HEK293 (cell line): ENCODE results near the gene KIF1A.

Experiments
- CTCF ChIA-PET: fragments of 350-600 bp; formaldehyde crosslinking; extraction: SDS; loops from one replicate; lab custom pipeline; 2021; ENCODE audit warnings: antibody characterized with exemption; lab: Yijun Ruan, JAX
- POLR2A ChIA-PET: fragments of 300-600 bp; formaldehyde crosslinking; extraction: SDS; loops from one replicate; lab custom pipeline; 2020; ENCODE audit warnings: antibody characterized with exemption, inconsistent platforms; lab: Yijun Ruan, JAX
- H3K27ac ChIP-seq: fragments of 200-500 bp; sonication (Bioruptor generic); 2 replicates; pipeline ENCODE4 v1.5.1; 2014; ENCODE audit warnings: low read depth, low read length, control low read depth, inconsistent platforms; ENCODE audit errors: extremely low read depth
- H3K36me3 ChIP-seq, 2 experiments: fragments of 200-500 bp in 1 of 2; sonication (Bioruptor generic) in 1 of 2; 1 replicate in 1 of 2; 2 replicates in 1 of 2; pipeline ENCODE4 v1.5.1; 2014 to 2017; ENCODE audit warnings: inconsistent platforms in 2 of 2, low read length in 2 of 2; ENCODE audit not compliant: control insufficient read depth in 2 of 2, insufficient read depth in 1 of 2
- H3K4me1 ChIP-seq: fragments of 200-500 bp; sonication (Bioruptor generic); 2 replicates; pipeline ENCODE4 v1.5.1; 2014; ENCODE audit warnings: mild to moderate bottlenecking, low read length, inconsistent platforms; ENCODE audit not compliant: control insufficient read depth, insufficient read depth
- H3K4me3 ChIP-seq: 2 replicates; pipeline ENCODE4 v1.5.1; 2011; ENCODE audit warnings: low read depth, mild to moderate bottlenecking, control low read depth, low read length, moderate library complexity
- H3K9me3 ChIP-seq: fragments of 200-500 bp; sonication (Bioruptor generic); 2 replicates; pipeline ENCODE4 v1.5.1; 2014; ENCODE audit warnings: low read depth, low read length, inconsistent platforms; ENCODE audit not compliant: control insufficient read depth, insufficient read depth
- KLF10 ChIP-seq: fragments of 450-650 bp; IDR thresholded peaks from 2 replicates; pipeline ENCODE4 v1.5.1; 2018; ENCODE audit warnings: missing biosample characterization, mild to moderate bottlenecking, missing genetic modification characterization
- KLF7 ChIP-seq: fragments of 450-650 bp; formaldehyde crosslinking; IDR thresholded peaks from 2 replicates; pipeline ENCODE4 v1.5.1; 2016; ENCODE audit warnings: missing biosample characterization, missing genetic modification characterization, borderline replicate concordance
- OVOL3 ChIP-seq: fragments of 450-650 bp; formaldehyde crosslinking; IDR thresholded peaks from 2 replicates; pipeline ENCODE4 v1.5.1; 2016; ENCODE audit warnings: missing biosample characterization, missing genetic modification characterization
- PRDM1 ChIP-seq: fragments of 450-650 bp; formaldehyde crosslinking; IDR thresholded peaks from 2 replicates; pipeline ENCODE4; 2016; ENCODE audit warnings: missing biosample characterization, missing genetic modification characterization
- SCRT1 ChIP-seq: fragments of 450-650 bp; formaldehyde crosslinking; IDR thresholded peaks from 2 replicates; pipeline ENCODE4 v1.5.1; 2016; ENCODE audit warnings: missing biosample characterization, missing genetic modification characterization, borderline replicate concordance
- ZBTB48 ChIP-seq: fragments of 450-650 bp; formaldehyde crosslinking; IDR thresholded peaks from 2 replicates; pipeline ENCODE4 v1.5.1; 2016; ENCODE audit warnings: missing biosample characterization, missing genetic modification characterization
- ZBTB7A ChIP-seq: fragments of 450-650 bp; formaldehyde crosslinking; IDR thresholded peaks from 2 replicates; pipeline ENCODE4 v1.5.1; 2016; ENCODE audit warnings: low read depth, missing biosample characterization, missing genetic modification characterization
- ZBTB8A ChIP-seq: fragments of 450-650 bp; formaldehyde crosslinking; IDR thresholded peaks from 2 replicates; pipeline ENCODE4 v1.5.1; 2016; ENCODE audit warnings: missing biosample characterization, missing genetic modification characterization
- ZEB2 ChIP-seq: fragments of 450-650 bp; formaldehyde crosslinking; IDR thresholded peaks from 2 replicates; pipeline ENCODE4 v1.5.1; 2016; ENCODE audit warnings: missing biosample characterization, missing genetic modification characterization
- ZIC2 ChIP-seq: fragments of 450-650 bp; formaldehyde crosslinking; IDR thresholded peaks from 2 replicates; pipeline ENCODE4 v1.5.1; 2016; ENCODE audit warnings: missing biosample characterization, missing genetic modification characterization
- ZNF423 ChIP-seq: fragments of 450-650 bp; formaldehyde crosslinking; IDR thresholded peaks from 2 replicates; pipeline ENCODE4 v1.5.1; 2016; ENCODE audit warnings: missing biosample characterization, missing genetic modification characterization
- ZNF433 ChIP-seq: fragments of 450-650 bp; formaldehyde crosslinking; IDR thresholded peaks from 2 replicates; pipeline ENCODE4 v1.5.1; 2016; ENCODE audit warnings: missing biosample characterization, missing genetic modification characterization, low read depth
- ZNF629 ChIP-seq: fragments of 450-650 bp; formaldehyde crosslinking; IDR thresholded peaks from 2 replicates; pipeline ENCODE4 v1.5.1; 2017; ENCODE audit warnings: missing biosample characterization, missing genetic modification characterization
- ZNF658 ChIP-seq: fragments of 450-650 bp; formaldehyde crosslinking; IDR thresholded peaks from 2 replicates; pipeline ENCODE4; 2016; ENCODE audit warnings: missing biosample characterization, missing genetic modification characterization
- ZNF747 ChIP-seq: fragments of 450-650 bp; formaldehyde crosslinking; IDR thresholded peaks from 2 replicates; pipeline ENCODE4 v1.5.1; 2016; ENCODE audit warnings: missing biosample characterization, missing genetic modification characterization
- ZNF76 ChIP-seq: fragments of 450-650 bp; formaldehyde crosslinking; IDR thresholded peaks from 2 replicates; pipeline ENCODE4; 2016; ENCODE audit warnings: low read depth, missing biosample characterization, missing genetic modification characterization, borderline replicate concordance
- ZNF830 ChIP-seq: fragments of 450-650 bp; IDR thresholded peaks from 2 replicates; pipeline ENCODE4 v1.5.0; 2018; ENCODE audit warnings: missing biosample characterization, missing genetic modification characterization, low read depth, mild to moderate bottlenecking, moderate library complexity
- ZNF837 ChIP-seq: fragments of 450-650 bp; formaldehyde crosslinking; IDR thresholded peaks from 2 replicates; pipeline ENCODE4 v1.5.1; 2016; ENCODE audit warnings: missing biosample characterization, missing genetic modification characterization
- ZSCAN30 ChIP-seq: fragments of 450-650 bp; IDR thresholded peaks from 2 replicates; pipeline ENCODE4 v1.5.1; 2018; ENCODE audit warnings: missing biosample characterization, mild to moderate bottlenecking, missing genetic modification characterization, moderate library complexity
- TF ChIP-seq, protein P1 (sequence below): fragments of 450-650 bp; formaldehyde crosslinking; IDR thresholded peaks from 2 replicates; pipeline ENCODE4; 2016; ENCODE audit warnings: missing biosample characterization, missing genetic modification characterization
- TF ChIP-seq, protein P2 (sequence below): fragments of 450-650 bp; formaldehyde crosslinking; optimal IDR thresholded peaks from 2 replicates; pipeline ENCODE3; 2016; ENCODE audit warnings: missing biosample characterization, mild to moderate bottlenecking, missing genetic modification characterization
- TF ChIP-seq, protein P3 (sequence below): fragments of 450-650 bp; IDR thresholded peaks from 2 replicates; pipeline ENCODE4 v1.5.1; 2018; ENCODE audit warnings: missing biosample characterization, missing genetic modification characterization
- TF ChIP-seq, protein P4 (sequence below): fragments of 450-650 bp; formaldehyde crosslinking; IDR thresholded peaks from 2 replicates; pipeline ENCODE4 v1.5.1; 2016; ENCODE audit warnings: missing biosample characterization, missing genetic modification characterization

KIF1A gene, protein sequence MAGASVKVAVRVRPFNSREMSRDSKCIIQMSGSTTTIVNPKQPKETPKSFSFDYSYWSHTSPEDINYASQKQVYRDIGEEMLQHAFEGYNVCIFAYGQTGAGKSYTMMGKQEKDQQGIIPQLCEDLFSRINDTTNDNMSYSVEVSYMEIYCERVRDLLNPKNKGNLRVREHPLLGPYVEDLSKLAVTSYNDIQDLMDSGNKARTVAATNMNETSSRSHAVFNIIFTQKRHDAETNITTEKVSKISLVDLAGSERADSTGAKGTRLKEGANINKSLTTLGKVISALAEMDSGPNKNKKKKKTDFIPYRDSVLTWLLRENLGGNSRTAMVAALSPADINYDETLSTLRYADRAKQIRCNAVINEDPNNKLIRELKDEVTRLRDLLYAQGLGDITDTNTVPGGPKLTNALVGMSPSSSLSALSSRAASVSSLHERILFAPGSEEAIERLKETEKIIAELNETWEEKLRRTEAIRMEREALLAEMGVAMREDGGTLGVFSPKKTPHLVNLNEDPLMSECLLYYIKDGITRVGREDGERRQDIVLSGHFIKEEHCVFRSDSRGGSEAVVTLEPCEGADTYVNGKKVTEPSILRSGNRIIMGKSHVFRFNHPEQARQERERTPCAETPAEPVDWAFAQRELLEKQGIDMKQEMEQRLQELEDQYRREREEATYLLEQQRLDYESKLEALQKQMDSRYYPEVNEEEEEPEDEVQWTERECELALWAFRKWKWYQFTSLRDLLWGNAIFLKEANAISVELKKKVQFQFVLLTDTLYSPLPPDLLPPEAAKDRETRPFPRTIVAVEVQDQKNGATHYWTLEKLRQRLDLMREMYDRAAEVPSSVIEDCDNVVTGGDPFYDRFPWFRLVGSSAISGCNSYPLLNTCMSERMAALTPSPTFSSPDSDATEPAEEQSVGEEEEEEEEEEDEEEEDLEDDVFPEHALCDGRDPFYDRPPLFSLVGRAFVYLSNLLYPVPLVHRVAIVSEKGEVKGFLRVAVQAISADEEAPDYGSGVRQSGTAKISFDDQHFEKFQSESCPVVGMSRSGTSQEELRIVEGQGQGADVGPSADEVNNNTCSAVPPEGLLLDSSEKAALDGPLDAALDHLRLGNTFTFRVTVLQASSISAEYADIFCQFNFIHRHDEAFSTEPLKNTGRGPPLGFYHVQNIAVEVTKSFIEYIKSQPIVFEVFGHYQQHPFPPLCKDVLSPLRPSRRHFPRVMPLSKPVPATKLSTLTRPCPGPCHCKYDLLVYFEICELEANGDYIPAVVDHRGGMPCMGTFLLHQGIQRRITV (N-terminal part only)

DNA sequence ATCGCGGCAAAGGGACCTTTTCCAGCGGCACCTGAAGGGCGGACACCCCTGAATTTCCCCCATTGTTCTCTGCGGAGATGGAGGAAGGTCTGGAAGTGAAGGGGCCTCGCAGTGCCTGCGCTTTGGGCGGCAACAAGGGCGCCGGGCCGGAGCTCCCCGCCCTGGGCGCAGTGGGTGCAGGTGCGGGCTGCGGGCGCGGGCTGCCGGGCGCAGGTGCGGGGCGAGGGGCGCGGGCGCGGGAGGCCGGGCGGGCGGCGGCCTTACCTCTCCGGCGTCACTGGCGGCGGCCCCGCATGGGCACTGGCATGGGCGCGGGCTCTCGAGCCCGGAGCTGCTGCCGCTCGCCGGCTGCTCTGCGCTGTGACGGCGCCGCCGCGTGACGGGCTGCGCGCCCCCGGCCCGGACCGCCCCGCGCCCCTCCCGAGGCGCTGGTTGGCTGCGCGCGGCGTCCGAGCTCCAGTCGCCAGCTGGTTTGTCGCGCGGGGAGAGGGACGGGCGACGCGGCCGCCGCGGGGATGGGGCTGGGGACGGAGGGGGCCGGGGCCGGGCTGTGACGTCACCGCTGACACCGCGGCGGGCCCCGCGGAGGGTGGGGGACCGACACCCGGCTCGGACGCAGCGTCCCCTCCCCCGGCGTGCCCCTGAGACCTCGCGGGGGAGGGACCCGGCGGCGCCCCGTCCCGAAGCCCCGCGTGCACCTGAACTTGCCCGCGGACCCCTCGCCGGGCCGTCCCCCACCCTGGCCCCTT is at the start of gene KIF1A:
Gene KIF1A, minus strand, starts transcription at position 362 of the 749 bp plus-strand sequence. CDS start 22,467 bp downstream, outside the sequence.
- Histone ChIP-seq H3K4me3 (peak within 1 kb of the TSS; percentile 52), H3K36me3 (peaks cover 0 to 6% of the 10 kb centered on the region in 2 experiments; a peak in 1 of 3 replicates), H3K27ac (peak within 1 kb of the TSS; percentile 84; the same call in 1 of the 2 replicates), H3K4me1 (peaks cover 5% of the 10 kb centered on the region; the same call in 1 of the 2 replicates), H3K9me3 (no peaks in the 10 kb centered on the region)
- CTCF ChIA-PET = interaction anchor here (1.0 kb wide), 1 partner anchor 14 kb away, joined by 3 read pairs; no protein-coding TSS in a partner anchor
- POLR2A ChIA-PET = interaction anchor here (0.6 to 1.4 kb wide), 6 partner anchors 10 to 867 kb away, joined by 3 to 5 read pairs (median 3); partner anchors contain the start of gene DTYMK
- TF ChIP-seq, protein P1, sequence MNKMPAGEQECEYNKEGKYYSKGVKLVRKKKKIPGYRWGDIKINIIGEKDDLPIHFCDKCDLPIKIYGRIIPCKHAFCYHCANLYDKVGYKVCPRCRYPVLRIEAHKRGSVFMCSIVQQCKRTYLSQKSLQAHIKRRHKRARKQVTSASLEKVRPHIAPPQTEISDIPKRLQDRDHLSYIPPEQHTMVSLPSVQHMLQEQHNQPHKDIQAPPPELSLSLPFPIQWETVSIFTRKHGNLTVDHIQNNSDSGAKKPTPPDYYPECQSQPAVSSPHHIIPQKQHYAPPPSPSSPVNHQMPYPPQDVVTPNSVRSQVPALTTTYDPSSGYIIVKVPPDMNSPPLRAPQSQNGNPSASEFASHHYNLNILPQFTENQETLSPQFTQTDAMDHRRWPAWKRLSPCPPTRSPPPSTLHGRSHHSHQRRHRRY (tag by site-specific recombination) = no peak
- TF ChIP-seq ZNF747 (tag by site-specific recombination) = no peak
- TF ChIP-seq ZEB2 (tag by site-specific recombination) = no peak
- no peak for TF ChIP-seq OVOL3 (tag by site-specific recombination)
- TF ChIP-seq KLF7 (tag by site-specific recombination) = no peak
- peak; percentile 28; the same call in 1 of the 2 replicates for TF ChIP-seq ZNF629 (tag by site-specific recombination)
- TF ChIP-seq, protein P2, sequence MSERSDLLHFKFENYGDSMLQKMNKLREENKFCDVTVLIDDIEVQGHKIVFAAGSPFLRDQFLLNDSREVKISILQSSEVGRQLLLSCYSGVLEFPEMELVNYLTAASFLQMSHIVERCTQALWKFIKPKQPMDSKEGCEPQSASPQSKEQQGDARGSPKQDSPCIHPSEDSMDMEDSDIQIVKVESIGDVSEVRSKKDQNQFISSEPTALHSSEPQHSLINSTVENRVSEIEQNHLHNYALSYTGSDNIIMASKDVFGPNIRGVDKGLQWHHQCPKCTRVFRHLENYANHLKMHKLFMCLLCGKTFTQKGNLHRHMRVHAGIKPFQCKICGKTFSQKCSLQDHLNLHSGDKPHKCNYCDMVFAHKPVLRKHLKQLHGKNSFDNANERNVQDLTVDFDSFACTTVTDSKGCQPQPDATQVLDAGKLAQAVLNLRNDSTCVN (tag by site-specific recombination) = peak; percentile 10
- TF ChIP-seq ZNF433 = no peak
- TF ChIP-seq ZSCAN30 = 0 out of 2 replicates have a peak, but pooled peaks have one; percentile 43
- peak; percentile 10 for TF ChIP-seq ZBTB8A (tag by site-specific recombination)
- TF ChIP-seq KLF10 (tag by site-specific recombination) = peak; percentile 86
- peak; percentile 54; the same call in 1 of the 2 replicates for TF ChIP-seq ZIC2
- TF ChIP-seq, protein P3, sequence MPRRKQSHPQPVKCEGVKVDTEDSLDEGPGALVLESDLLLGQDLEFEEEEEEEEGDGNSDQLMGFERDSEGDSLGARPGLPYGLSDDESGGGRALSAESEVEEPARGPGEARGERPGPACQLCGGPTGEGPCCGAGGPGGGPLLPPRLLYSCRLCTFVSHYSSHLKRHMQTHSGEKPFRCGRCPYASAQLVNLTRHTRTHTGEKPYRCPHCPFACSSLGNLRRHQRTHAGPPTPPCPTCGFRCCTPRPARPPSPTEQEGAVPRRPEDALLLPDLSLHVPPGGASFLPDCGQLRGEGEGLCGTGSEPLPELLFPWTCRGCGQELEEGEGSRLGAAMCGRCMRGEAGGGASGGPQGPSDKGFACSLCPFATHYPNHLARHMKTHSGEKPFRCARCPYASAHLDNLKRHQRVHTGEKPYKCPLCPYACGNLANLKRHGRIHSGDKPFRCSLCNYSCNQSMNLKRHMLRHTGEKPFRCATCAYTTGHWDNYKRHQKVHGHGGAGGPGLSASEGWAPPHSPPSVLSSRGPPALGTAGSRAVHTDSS (tag by site-specific recombination) = no peak
- no peak for TF ChIP-seq ZBTB7A (tag by site-specific recombination)
- no peak for TF ChIP-seq PRDM1
- TF ChIP-seq, protein P4, sequence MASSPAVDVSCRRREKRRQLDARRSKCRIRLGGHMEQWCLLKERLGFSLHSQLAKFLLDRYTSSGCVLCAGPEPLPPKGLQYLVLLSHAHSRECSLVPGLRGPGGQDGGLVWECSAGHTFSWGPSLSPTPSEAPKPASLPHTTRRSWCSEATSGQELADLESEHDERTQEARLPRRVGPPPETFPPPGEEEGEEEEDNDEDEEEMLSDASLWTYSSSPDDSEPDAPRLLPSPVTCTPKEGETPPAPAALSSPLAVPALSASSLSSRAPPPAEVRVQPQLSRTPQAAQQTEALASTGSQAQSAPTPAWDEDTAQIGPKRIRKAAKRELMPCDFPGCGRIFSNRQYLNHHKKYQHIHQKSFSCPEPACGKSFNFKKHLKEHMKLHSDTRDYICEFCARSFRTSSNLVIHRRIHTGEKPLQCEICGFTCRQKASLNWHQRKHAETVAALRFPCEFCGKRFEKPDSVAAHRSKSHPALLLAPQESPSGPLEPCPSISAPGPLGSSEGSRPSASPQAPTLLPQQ (tag by site-specific recombination) = 0 out of 2 replicates have a peak, but pooled peaks have one; percentile 13
- TF ChIP-seq ZNF658 (tag by site-specific recombination) = no peak
- TF ChIP-seq ZBTB48 (tag by site-specific recombination) = no peak
- no peak for TF ChIP-seq SCRT1 (tag by site-specific recombination)
- 0 out of 2 replicates have a peak, but pooled peaks have one; percentile 26 for TF ChIP-seq ZNF423 (tag by site-specific recombination)
- no peak for TF ChIP-seq ZNF830 (tag by site-specific recombination)
- no peak for TF ChIP-seq ZNF837 (tag by site-specific recombination)
- 0 out of 2 replicates have a peak, but pooled peaks have one; percentile 7 for TF ChIP-seq ZNF76 (tag by site-specific recombination)
